Measurements from ENCODE around the gene NAA20. TPM values are rescaled to one million over a fixed set of nuclear protein-coding genes. Genes with fewer than 3 reads are reported as not detected.
"Not testable (repeated sequence)": the region's sequence is repeated elsewhere in the genome, so short reads cannot be mapped to it uniquely, and the experiment has no call there.

NAA20 gene
- total RNA-seq, 1 experiment from 2014 or later, result 65.6 TPM

DNA sequence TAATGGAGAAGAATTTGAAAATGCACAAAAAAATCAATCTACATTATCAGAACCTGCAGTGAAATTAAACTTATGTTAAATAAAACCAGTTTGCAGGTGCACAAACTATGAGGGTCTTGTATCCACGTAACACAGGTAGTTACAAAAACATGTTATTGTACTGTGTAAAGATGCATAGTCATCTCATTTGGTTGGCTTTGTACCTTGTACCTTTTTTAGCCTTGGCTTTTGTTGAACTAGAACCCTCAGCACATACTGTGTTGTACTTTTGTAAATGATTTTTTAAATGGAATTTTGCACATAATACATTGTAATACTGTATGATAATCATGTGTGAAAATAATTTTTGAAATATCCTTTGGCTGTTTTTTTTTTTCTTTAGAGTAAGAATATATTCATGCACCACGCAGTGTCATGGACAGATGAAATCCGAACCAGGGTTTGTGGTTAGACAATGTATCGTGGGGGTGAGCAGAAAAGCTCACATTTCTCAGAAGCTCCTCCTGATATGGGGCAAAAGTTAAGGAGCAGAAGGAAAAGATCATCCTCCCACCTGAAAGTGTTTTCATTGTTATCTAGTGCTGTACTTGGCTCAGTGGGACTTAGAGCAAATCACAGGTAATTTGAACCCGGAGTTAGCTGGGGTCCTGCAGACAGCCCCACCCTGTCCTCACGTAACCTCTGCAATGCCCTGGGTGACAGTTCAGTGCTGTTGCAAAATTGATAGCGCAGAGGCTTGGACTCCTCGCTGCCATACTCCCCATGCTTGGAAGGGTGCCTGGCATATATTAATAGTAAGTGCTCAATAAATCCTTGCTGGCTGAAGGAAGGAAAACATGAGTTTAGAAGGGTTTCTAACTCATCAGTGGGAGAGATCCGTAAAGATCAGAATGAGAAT lies 14.8 kb upstream of the NAA20 start:
- Histone ChIP-seq H3K27ac (ENCODE audit: low read length) (no peak overlapping the region), H3K36me3 (ENCODE audit: control insufficient read depth, insufficient read depth, low read length) (no peaks in the 10 kb centered on the region; the same call in 1 of the 2 replicates), H3K4me1 (ENCODE audit: control insufficient read depth, insufficient read depth, low read length) (0 out of 2 replicates have a peak, but pooled peaks cover 4% of the 10 kb centered on the region), H3K4me3 (ENCODE audit: low read depth in 2 of 2, low read length in 2 of 2) (no peak overlapping the region), H3K27me3 (ENCODE audit: control insufficient read depth, insufficient read depth, low read length) (no peaks in the 10 kb centered on the region), H3K9me3 (ENCODE audit: control insufficient read depth, insufficient read depth, low read depth, low read length) (no peaks in the 10 kb centered on the region)
- TF ChIP-seq REST (IDR thresholded peaks at IDR 0.05; ENCODE audit: insufficient read depth in 1 of 2, low read depth in 2 of 2, low read length in 1 of 2) (no peak), TCF7L2 (IDR thresholded peaks at IDR 0.05; ENCODE audit: low read depth, low read length) (no peak), CTCF (IDR thresholded peaks at IDR 0.05) (no peak), SIN3A (IDR thresholded peaks at IDR 0.05; ENCODE audit: borderline replicate concordance, insufficient read depth, low read depth, low read length) (no peak), POLR2AphosphoS5 (IDR thresholded peaks at IDR 0.05; ENCODE audit: low read depth, low read length) (no peak)
- ChIA-PET CTCF (no interaction called here), POLR2A (no interaction called here)
- in situ Hi-C loops (cut with HindIII; ENCODE audit: low pct_unique_long_range_greater_than_20kb, low sequenced_read_pairs) (no loop called here), intact Hi-C loops (cut with micrococcal nuclease; ENCODE audit: unreplicated experiment) (no loop called here)
- no TSS peak for BruUV-seq (replicated peaks)
- DNase-seq (ENCODE audit: low read depth, low spot score) (no peak), ATAC-seq (no peak)

GRCh38 chr20:20003031-20003954 lies 13.9 kb upstream of the NAA20 start:
- in situ Hi-C loops (cut with HindIII; ENCODE audit: low pct_unique_long_range_greater_than_20kb, low sequenced_read_pairs), result no loop called here
- ChIA-PET CTCF (no interaction called here), POLR2A (no interaction called here)
- no peak for DNase-seq (ENCODE audit: low read depth, low spot score)
- no peak overlapping the region for H3K27ac ChIP-seq (ENCODE audit: low read length)
- H3K4me1 ChIP-seq (ENCODE audit: control insufficient read depth, insufficient read depth, low read length), result 0 out of 2 replicates have a peak, but pooled peaks cover 4% of the 10 kb centered on the region
- H3K4me3 ChIP-seq (ENCODE audit: low read depth in 2 of 2, low read length in 2 of 2), result no peak overlapping the region
- no peaks in the 10 kb centered on the region for H3K27me3 ChIP-seq (ENCODE audit: control insufficient read depth, insufficient read depth, low read length)
- intact Hi-C loops (cut with micrococcal nuclease; ENCODE audit: unreplicated experiment), result no loop called here
- TF ChIP-seq POLR2AphosphoS5 (IDR thresholded peaks at IDR 0.05; ENCODE audit: low read depth, low read length), result no peak
- no peak for TF ChIP-seq CTCF (IDR thresholded peaks at IDR 0.05)
- no peak for TF ChIP-seq TCF7L2 (IDR thresholded peaks at IDR 0.05; ENCODE audit: low read depth, low read length)
- no peak for TF ChIP-seq SIN3A (IDR thresholded peaks at IDR 0.05; ENCODE audit: borderline replicate concordance, insufficient read depth, low read depth, low read length)
- TF ChIP-seq REST (IDR thresholded peaks at IDR 0.05; ENCODE audit: insufficient read depth in 1 of 2, low read depth in 2 of 2, low read length in 1 of 2), result no peak
- no peaks in the 10 kb centered on the region for H3K9me3 ChIP-seq (ENCODE audit: control insufficient read depth, insufficient read depth, low read depth, low read length)
- no TSS peak for BruUV-seq (replicated peaks)
- H3K36me3 ChIP-seq (ENCODE audit: control insufficient read depth, insufficient read depth, low read length), result no peaks in the 10 kb centered on the region; the same call in 1 of the 2 replicates
- no peak for ATAC-seq

DNA sequence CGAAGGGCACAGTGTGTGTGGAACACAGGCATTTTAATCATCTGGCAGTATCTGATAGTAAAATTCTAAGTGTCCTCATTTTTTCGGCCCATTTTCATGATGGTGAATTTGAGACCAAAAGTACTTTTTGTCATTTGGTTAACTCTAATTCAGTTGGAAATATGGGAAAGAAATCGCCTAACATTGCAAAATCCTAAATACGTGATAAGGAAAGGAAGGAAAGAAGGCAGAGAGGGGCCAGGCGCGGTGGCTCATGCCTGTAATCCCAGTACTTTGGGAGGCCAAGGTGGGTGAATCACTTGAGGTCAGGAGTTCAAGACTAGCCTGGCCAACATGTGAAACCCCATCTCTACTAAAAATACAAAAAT lies 13.2 kb upstream of the NAA20 start:
- BruUV-seq (replicated peaks); H3K4me1 ChIP-seq (ENCODE audit: control insufficient read depth, insufficient read depth, low read length); H3K27me3 ChIP-seq (ENCODE audit: control insufficient read depth, insufficient read depth, low read length); H3K36me3 ChIP-seq (ENCODE audit: control insufficient read depth, insufficient read depth, low read length); H3K4me3 ChIP-seq (ENCODE audit: low read depth in 2 of 2, low read length in 2 of 2); POLR2A ChIA-PET; CTCF ChIA-PET; intact Hi-C loops (cut with micrococcal nuclease; ENCODE audit: unreplicated experiment); H3K9me3 ChIP-seq (ENCODE audit: control insufficient read depth, insufficient read depth, low read depth, low read length); DNase-seq (ENCODE audit: low read depth, low spot score); ATAC-seq; H3K27ac ChIP-seq (ENCODE audit: low read length); in situ Hi-C loops (cut with HindIII; ENCODE audit: low pct_unique_long_range_greater_than_20kb, low sequenced_read_pairs): not testable (repeated sequence)
